Measurements from ENCODE around the gene PVRIG. TPM values are rescaled to one million over a fixed set of nuclear protein-coding genes. Genes with fewer than 3 reads are reported as not detected.
"Not testable (repeated sequence)": the region's sequence is repeated elsewhere in the genome, so short reads cannot be mapped to it uniquely, and the experiment has no call there.

The PVRIG gene
- total and polyA plus RNA-seq, 2 of the 4 experiments (the other 2 are of a cell fraction), result not detected

- H3K9me1 ChIP-seq (ENCODE audit: insufficient read depth, low read length); dilution Hi-C loops (cut with HindIII; ENCODE audit: low sequenced_read_pairs, unreplicated experiment): not testable (repeated sequence)
Measured at GRCh38 chr7:100264223-100264622, 44.5 kb downstream of the PVRIG start.

GRCh38 chr7:100264669-100265165 is 45.0 kb downstream of the PVRIG start:
- H3K9me3 ChIP-seq (ENCODE audit: control insufficient read depth, insufficient read depth, low read length); H3K14ac ChIP-seq (replicated peaks; ENCODE audit: low read depth, low read length); H3K9me1 ChIP-seq (ENCODE audit: insufficient read depth, low read length); in situ Hi-C loops (cut with MboI; ENCODE audit: low sequenced_read_pairs); H3K27me3 ChIP-seq (ENCODE audit: control insufficient read depth, insufficient read depth, low read length); ATAC-seq (ENCODE audit: low read depth); H2BK20ac ChIP-seq (ENCODE audit: low read depth, low read length); H2BK120ac ChIP-seq (ENCODE audit: low read depth, low read length); H3K36me3 ChIP-seq (ENCODE audit: control insufficient read depth, insufficient read depth, low read length); H2BK15ac ChIP-seq (ENCODE audit: low read depth, low read length); H2BK5ac ChIP-seq (ENCODE audit: low read depth, low read length, poor library complexity, severe bottlenecking); BruUV-seq (replicated peaks); H3K9ac ChIP-seq (ENCODE audit: low read depth, low read length); H4K91ac ChIP-seq (ENCODE audit: insufficient read depth, low read depth, low read length); H3K18ac ChIP-seq (ENCODE audit: low read depth, low read length); intact Hi-C loops (cut with micrococcal nuclease); H3K4me3 ChIP-seq (ENCODE audit: insufficient read depth, low read depth, low read length); H3K4me2 ChIP-seq (ENCODE audit: low read depth, low read length); H3K27ac ChIP-seq (ENCODE audit: insufficient read depth, low read length); H4K5ac ChIP-seq (ENCODE audit: low read depth, low read length); DNase-seq; H2AK9ac ChIP-seq (replicated peaks; ENCODE audit: low read depth, low read length, poor library complexity); H3K56ac ChIP-seq (ENCODE audit: extremely low read depth, insufficient read depth, low read length); H2AFZ ChIP-seq (replicated peaks; ENCODE audit: low read length, poor library complexity); CTCF ChIA-PET; H3K4me1 ChIP-seq (ENCODE audit: control insufficient read depth, insufficient read depth, low read length); H2AK5ac ChIP-seq (ENCODE audit: low read depth, low read length); H3K4ac ChIP-seq (ENCODE audit: low read depth, low read length); H3K23ac ChIP-seq (ENCODE audit: low read depth, low read length); H4K8ac ChIP-seq (ENCODE audit: low read depth in 2 of 2, low read length in 2 of 2); dilution Hi-C loops (cut with HindIII; ENCODE audit: low sequenced_read_pairs, unreplicated experiment): not testable (repeated sequence)
- 80% methylated on average over 1 of the region's 7 CpGs; no CpG with 5 or more reads in 1 of the 2 experiments for WGBS, 2 experiments (ENCODE audit: extremely low coverage in 2 of 2, insufficient read length in 1 of 2)
- POLR2A ChIA-PET (ENCODE audit: unreplicated experiment), result interaction anchor here (0.6 kb wide), 2 partner anchors 16 to 68 kb away, joined by 3 to 7 read pairs; no protein-coding TSS in a partner anchor
- peaks cover 13 to 29% of the 10 kb centered on the region in 2 experiments; a peak in 2 of 4 replicates for H3K79me1 ChIP-seq (ENCODE audit: low read depth in 1 of 2, low read length in 2 of 2)
- H4K20me1 ChIP-seq (ENCODE audit: insufficient read depth, low read length), result peaks cover 31% of the 10 kb centered on the region

More at GRCh38 chr7:100264223-100264622, 44.5 kb downstream of the PVRIG start:
- H3K56ac ChIP-seq (ENCODE audit: extremely low read depth, insufficient read depth, low read length); ATAC-seq (ENCODE audit: low read depth); H3K4me3 ChIP-seq (ENCODE audit: insufficient read depth, low read depth, low read length); DNase-seq; H3K14ac ChIP-seq (replicated peaks; ENCODE audit: low read depth, low read length); H2BK20ac ChIP-seq (ENCODE audit: low read depth, low read length); H3K4me1 ChIP-seq (ENCODE audit: control insufficient read depth, insufficient read depth, low read length); H2AFZ ChIP-seq (replicated peaks; ENCODE audit: low read length, poor library complexity); H3K18ac ChIP-seq (ENCODE audit: low read depth, low read length); H3K23ac ChIP-seq (ENCODE audit: low read depth, low read length); intact Hi-C loops (cut with micrococcal nuclease); H2BK15ac ChIP-seq (ENCODE audit: low read depth, low read length); H3K27me3 ChIP-seq (ENCODE audit: control insufficient read depth, insufficient read depth, low read length); H4K8ac ChIP-seq (ENCODE audit: low read depth in 2 of 2, low read length in 2 of 2); H3K9me3 ChIP-seq (ENCODE audit: control insufficient read depth, insufficient read depth, low read length); H4K91ac ChIP-seq (ENCODE audit: insufficient read depth, low read depth, low read length); CTCF ChIA-PET; BruUV-seq (replicated peaks); H3K27ac ChIP-seq (ENCODE audit: insufficient read depth, low read length); H2AK5ac ChIP-seq (ENCODE audit: low read depth, low read length); H3K4ac ChIP-seq (ENCODE audit: low read depth, low read length); H2AK9ac ChIP-seq (replicated peaks; ENCODE audit: low read depth, low read length, poor library complexity); H2BK120ac ChIP-seq (ENCODE audit: low read depth, low read length); H4K5ac ChIP-seq (ENCODE audit: low read depth, low read length); H3K36me3 ChIP-seq (ENCODE audit: control insufficient read depth, insufficient read depth, low read length); H3K4me2 ChIP-seq (ENCODE audit: low read depth, low read length); in situ Hi-C loops (cut with MboI; ENCODE audit: low sequenced_read_pairs); H2BK5ac ChIP-seq (ENCODE audit: low read depth, low read length, poor library complexity, severe bottlenecking); H3K9ac ChIP-seq (ENCODE audit: low read depth, low read length): not testable (repeated sequence)
- WGBS, 2 experiments (ENCODE audit: extremely low coverage in 2 of 2, insufficient read length in 1 of 2), result 92% methylated on average over 2 of the region's 4 CpGs; no CpG with 5 or more reads in 1 of the 2 experiments
- POLR2A ChIA-PET (ENCODE audit: unreplicated experiment), result interaction anchor here (0.6 kb wide), 1 partner anchor 16 kb away, joined by 7 read pairs; no protein-coding TSS in a partner anchor
- Histone ChIP-seq H3K79me1 (ENCODE audit: low read depth in 1 of 2, low read length in 2 of 2) (peaks cover 11 to 25% of the 10 kb centered on the region in 2 experiments; a peak in 2 of 4 replicates), H4K20me1 (ENCODE audit: insufficient read depth, low read length) (peaks cover 26% of the 10 kb centered on the region)

All from IMR-90 (cell line).